Cerebellar nuclear complex (tissue), 1 donor: ENCODE results near the gene CAP2.

Experiments used
- DNase-seq, 2 experiments: peaks; one replicate each; lab custom pipeline; 2025; lab: John Stamatoyannopoulos, UW

The CAP2 gene

GRCh38 chr6:17392978-17393891, at the start of gene CAP2:
Gene CAP2, plus strand, starts transcription at chr6:17393595. Its CDS starts 27,961 bp downstream, at chr6:17421556.
- peak; percentile 35 to 48 for DNase-seq

- DNase-seq: no peak
Measured at GRCh38 chr6:17347012-17347411, 46.4 kb upstream of the CAP2 start.

- no peak for DNase-seq
Measured at GRCh38 chr6:17349427-17349826, 44.0 kb upstream of the CAP2 start.

- no peak for DNase-seq
Measured at GRCh38 chr6:17352302-17352701, 41.1 kb upstream of the CAP2 start.

GRCh38 chr6:17353440-17354175, 39.8 kb upstream of the CAP2 start:
- DNase-seq: no peak

GRCh38 chr6:17354700-17355403, 38.5 kb upstream of the CAP2 start:
- no peak for DNase-seq

GRCh38 chr6:17355404-17355774, 38.0 kb upstream of the CAP2 start:
- no peak for DNase-seq

GRCh38 chr6:17358515-17358914, 34.9 kb upstream of the CAP2 start:
- no peak for DNase-seq

GRCh38 chr6:17360564-17360963, 32.8 kb upstream of the CAP2 start:
- no peak for DNase-seq

- no peak for DNase-seq
Measured at GRCh38 chr6:17361013-17361412, 32.4 kb upstream of the CAP2 start.

GRCh38 chr6:17365961-17366360, 27.4 kb upstream of the CAP2 start:
- DNase-seq: no peak

GRCh38 chr6:17367868-17368267, 25.5 kb upstream of the CAP2 start:
- DNase-seq: no peak

- no peak for DNase-seq
Measured at GRCh38 chr6:17381424-17382147, 11.8 kb upstream of the CAP2 start.

- no peak for DNase-seq
Measured at GRCh38 chr6:17385660-17386059, 7.7 kb upstream of the CAP2 start.

- no peak for DNase-seq
Measured at GRCh38 chr6:17388365-17388764, 5.0 kb upstream of the CAP2 start.

GRCh38 chr6:17389274-17389847, 4.0 kb upstream of the CAP2 start:
- DNase-seq: no peak

- no peak for DNase-seq
Measured at GRCh38 chr6:17390276-17390675, 3.1 kb upstream of the CAP2 start.

GRCh38 chr6:17391976-17392375, 1.4 kb upstream of the CAP2 start:
- DNase-seq: no peak

- DNase-seq: peak in 1 of 2 experiments; percentile 7
Measured at GRCh38 chr6:17393892-17394631, 667 bp downstream of the CAP2 start.

- DNase-seq: no peak
Measured at GRCh38 chr6:17395112-17395511, 1.7 kb downstream of the CAP2 start.

GRCh38 chr6:17396256-17396655, 2.9 kb downstream of the CAP2 start:
- DNase-seq: no peak
